GM21619 (cell line): ENCODE results near the gene TALDO1.

Source experiments
- ATAC-seq: cut with Tn5 transposase; IDR thresholded peaks from one replicate; pipeline ENCODE4 v1.9.1; 2021; ENCODE audit not compliant: unreplicated experiment

The TALDO1 gene

GRCh38 chr11:714436-714835, 32.8 kb upstream of the TALDO1 start:
- ATAC-seq: no peak

- ATAC-seq: no peak
Observed at GRCh38 chr11:719214-720016, 27.8 kb upstream of the TALDO1 start.

- ATAC-seq: no peak
Observed at GRCh38 chr11:720017-720641, 27.1 kb upstream of the TALDO1 start.

GRCh38 chr11:720642-721246, 26.5 kb upstream of the TALDO1 start:
- ATAC-seq: no peak

- ATAC-seq: no peak
Observed at GRCh38 chr11:721247-721740, 26.0 kb upstream of the TALDO1 start.

GRCh38 chr11:721741-722345, 25.4 kb upstream of the TALDO1 start:
- no peak for ATAC-seq

- ATAC-seq: no peak
Observed at GRCh38 chr11:722346-722811, 24.9 kb upstream of the TALDO1 start.

GRCh38 chr11:723120-723883, 24.0 kb upstream of the TALDO1 start:
- ATAC-seq: no peak

- no peak for ATAC-seq
Observed at GRCh38 chr11:724049-724777, 23.1 kb upstream of the TALDO1 start.

- no peak for ATAC-seq
Observed at GRCh38 chr11:724778-725386, 22.4 kb upstream of the TALDO1 start.

- ATAC-seq: no peak
Observed at GRCh38 chr11:725624-726202, 21.6 kb upstream of the TALDO1 start.

GRCh38 chr11:726278-727220, 20.7 kb upstream of the TALDO1 start:
- ATAC-seq: no peak

GRCh38 chr11:727281-727701, 20.0 kb upstream of the TALDO1 start:
- no peak for ATAC-seq

GRCh38 chr11:727859-728748, 19.2 kb upstream of the TALDO1 start:
- ATAC-seq: peak; percentile 39

- ATAC-seq: no peak
Observed at GRCh38 chr11:728901-729491, 18.3 kb upstream of the TALDO1 start.

- ATAC-seq: no peak
Observed at GRCh38 chr11:729492-730074, 17.7 kb upstream of the TALDO1 start.
